HEK293 (cell line): Measurements from ENCODE around the gene CHIT1.

Source experiments
- CTCF ChIA-PET: fragments of 350-600 bp; formaldehyde crosslinking; extraction: SDS; loops from one replicate; lab custom pipeline; 2021; ENCODE audit warnings: antibody characterized with exemption; lab: Yijun Ruan, JAX
- POLR2A ChIA-PET: fragments of 300-600 bp; formaldehyde crosslinking; extraction: SDS; loops from one replicate; lab custom pipeline; 2020; ENCODE audit warnings: antibody characterized with exemption, inconsistent platforms; lab: Yijun Ruan, JAX
- H3K27ac ChIP-seq: fragments of 200-500 bp; sonication (Bioruptor generic); 2 replicates; pipeline ENCODE4 v1.5.1; 2014; ENCODE audit warnings: low read depth, low read length, control low read depth, inconsistent platforms; ENCODE audit errors: extremely low read depth
- H3K36me3 ChIP-seq, 2 experiments: fragments of 200-500 bp in 1 of 2; sonication (Bioruptor generic) in 1 of 2; 1 replicate in 1 of 2; 2 replicates in 1 of 2; pipeline ENCODE4 v1.5.1; 2014 to 2017; ENCODE audit warnings: inconsistent platforms in 2 of 2, low read length in 2 of 2; ENCODE audit not compliant: control insufficient read depth in 2 of 2, insufficient read depth in 1 of 2
- H3K4me1 ChIP-seq: fragments of 200-500 bp; sonication (Bioruptor generic); 2 replicates; pipeline ENCODE4 v1.5.1; 2014; ENCODE audit warnings: mild to moderate bottlenecking, low read length, inconsistent platforms; ENCODE audit not compliant: control insufficient read depth, insufficient read depth
- H3K4me3 ChIP-seq: 2 replicates; pipeline ENCODE4 v1.5.1; 2011; ENCODE audit warnings: low read depth, mild to moderate bottlenecking, control low read depth, low read length, moderate library complexity
- H3K9me3 ChIP-seq: fragments of 200-500 bp; sonication (Bioruptor generic); 2 replicates; pipeline ENCODE4 v1.5.1; 2014; ENCODE audit warnings: low read depth, low read length, inconsistent platforms; ENCODE audit not compliant: control insufficient read depth, insufficient read depth
- BCL11B ChIP-seq: fragments of 450-650 bp; formaldehyde crosslinking; IDR thresholded peaks from 2 replicates; pipeline ENCODE4 v1.5.1; 2016; ENCODE audit warnings: low read depth, missing biosample characterization, missing genetic modification characterization
- KLF9 ChIP-seq: fragments of 450-650 bp; formaldehyde crosslinking; IDR thresholded peaks from 2 replicates; pipeline ENCODE4 v1.5.1; 2016; ENCODE audit warnings: missing biosample characterization, missing genetic modification characterization, low read depth
- PRDM2 ChIP-seq: fragments of 450-650 bp; formaldehyde crosslinking; IDR thresholded peaks from 2 replicates; pipeline ENCODE4 v1.5.1; 2016; ENCODE audit warnings: missing biosample characterization, missing genetic modification characterization, borderline replicate concordance
- REPIN1 ChIP-seq: fragments of 450-650 bp; formaldehyde crosslinking; IDR thresholded peaks from 2 replicates; pipeline ENCODE4 v1.5.1; 2017; ENCODE audit warnings: missing biosample characterization, missing genetic modification characterization, low read depth
- SP2 ChIP-seq: fragments of 450-650 bp; formaldehyde crosslinking; IDR thresholded peaks from 2 replicates; pipeline ENCODE4 v1.5.1; 2016; ENCODE audit warnings: missing biosample characterization, missing genetic modification characterization
- SP3 ChIP-seq: fragments of 450-650 bp; formaldehyde crosslinking; IDR thresholded peaks from 2 replicates; pipeline ENCODE4 v1.5.1; 2016; ENCODE audit warnings: missing biosample characterization, missing genetic modification characterization
- YY1 ChIP-seq: fragments of 450-650 bp; formaldehyde crosslinking; IDR thresholded peaks from 2 replicates; pipeline ENCODE4 v1.5.1; 2018; ENCODE audit warnings: missing biosample characterization, missing genetic modification characterization
- YY2 ChIP-seq: fragments of 450-650 bp; formaldehyde crosslinking; IDR thresholded peaks from 2 replicates; pipeline ENCODE4 v1.5.1; 2016; ENCODE audit warnings: missing biosample characterization, missing genetic modification characterization
- ZBTB11 ChIP-seq: fragments of 450-650 bp; formaldehyde crosslinking; conservative IDR thresholded peaks from 2 replicates; pipeline ENCODE4 v1.5.1; 2016; ENCODE audit warnings: low read depth, missing biosample characterization, missing genetic modification characterization
- ZNF132 ChIP-seq: fragments of 450-650 bp; formaldehyde crosslinking; IDR thresholded peaks from 2 replicates; pipeline ENCODE4 v1.5.1; 2017; ENCODE audit warnings: missing biosample characterization, missing genetic modification characterization, borderline replicate concordance
- ZNF18 ChIP-seq: fragments of 450-650 bp; formaldehyde crosslinking; IDR thresholded peaks from 2 replicates; pipeline ENCODE4 v1.5.1; 2016; ENCODE audit warnings: missing biosample characterization, missing genetic modification characterization
- ZNF280D ChIP-seq: fragments of 450-650 bp; formaldehyde crosslinking; IDR thresholded peaks from 2 replicates; pipeline ENCODE4 v1.5.1; 2016; ENCODE audit warnings: missing biosample characterization, missing genetic modification characterization
- ZNF341 ChIP-seq: fragments of 450-650 bp; formaldehyde crosslinking; IDR thresholded peaks from 2 replicates; pipeline ENCODE4; 2016; ENCODE audit warnings: low read depth, missing biosample characterization, missing genetic modification characterization
- ZNF404 ChIP-seq: fragments of 450-650 bp; formaldehyde crosslinking; IDR thresholded peaks from 2 replicates; pipeline ENCODE4 v1.5.1; 2017; ENCODE audit warnings: missing biosample characterization, missing genetic modification characterization
- ZNF580 ChIP-seq: fragments of 450-650 bp; formaldehyde crosslinking; IDR thresholded peaks from 2 replicates; pipeline ENCODE4 v1.5.1; 2016; ENCODE audit warnings: missing biosample characterization, missing genetic modification characterization
- ZNF600 ChIP-seq: fragments of 450-650 bp; formaldehyde crosslinking; IDR thresholded peaks from 2 replicates; pipeline ENCODE4 v1.5.1; 2016; ENCODE audit warnings: missing biosample characterization, missing genetic modification characterization
- ZNF610 ChIP-seq: fragments of 450-650 bp; formaldehyde crosslinking; IDR thresholded peaks from 2 replicates; pipeline ENCODE4 v1.5.1; 2016; ENCODE audit warnings: missing biosample characterization, missing genetic modification characterization, borderline replicate concordance
- ZNF777 ChIP-seq: fragments of 450-650 bp; formaldehyde crosslinking; IDR thresholded peaks from 2 replicates; pipeline ENCODE4 v1.5.1; 2017; ENCODE audit warnings: missing biosample characterization, missing genetic modification characterization, borderline replicate concordance
- ZNF792 ChIP-seq: fragments of 450-650 bp; formaldehyde crosslinking; IDR thresholded peaks from 2 replicates; pipeline ENCODE4 v1.5.1; 2016; ENCODE audit warnings: missing biosample characterization, missing genetic modification characterization

Gene CHIT1

GRCh38 chr1:203271018-203271743 lies 41.7 kb upstream of the CHIT1 start:
- TF ChIP-seq SP3: peak; percentile 58
- TF ChIP-seq ZNF580 (tag by site-specific recombination): peak; percentile 96
- no peak for TF ChIP-seq ZNF18 (tag by site-specific recombination)
- 0 out of 2 replicates have a peak, but pooled peaks have one; percentile 31 for TF ChIP-seq KLF9
- TF ChIP-seq ZNF792 (tag by site-specific recombination): no peak
- no peak for TF ChIP-seq BCL11B (tag by site-specific recombination)
- TF ChIP-seq YY2 (tag by site-specific recombination): peak; percentile 58; the same call in 1 of the 2 replicates
- TF ChIP-seq ZNF404: no peak
- peak; percentile 45; the same call in 1 of the 2 replicates for TF ChIP-seq ZBTB11 (tag by site-specific recombination)
- TF ChIP-seq ZNF610 (tag by site-specific recombination): no peak
- TF ChIP-seq YY1 (tag by site-specific recombination): peak; percentile 64; the same call in 1 of the 2 replicates
- TF ChIP-seq ZNF600 (tag by site-specific recombination): peak; percentile 82
- Histone ChIP-seq H3K36me3 (no peaks in the 10 kb centered on the region), H3K9me3 (no peaks in the 10 kb centered on the region), H3K27ac (no peak overlapping the region), H3K4me1 (no peaks in the 10 kb centered on the region), H3K4me3 (no peak overlapping the region)
- ChIA-PET POLR2A (interaction anchor here (0.6 to 4.9 kb wide), 3 partner anchors 35 to 417 kb away, joined by 3 to 32 read pairs (median 4); partner anchors contain the start of gene BTG2), CTCF (interaction anchor here (0.6 to 13.1 kb wide), 21 partner anchors 9 to 1325 kb away, joined by 3 to 526 read pairs (median 7); partner anchors contain the start of genes BTG2 and PPFIA4)

- H3K4me3 ChIP-seq: no peak overlapping the region
- ChIA-PET POLR2A (interaction anchor here (0.6 to 4.9 kb wide), 3 partner anchors 36 to 416 kb away, joined by 3 to 32 read pairs (median 4); partner anchors contain the start of gene BTG2), CTCF (interaction anchor here (0.6 to 13.1 kb wide), 22 partner anchors 8 to 1325 kb away, joined by 3 to 526 read pairs (median 6); partner anchors contain the start of genes BTG2 and PPFIA4)
- no peaks in the 10 kb centered on the region for H3K9me3 ChIP-seq
- H3K27ac ChIP-seq: no peak overlapping the region
- no peaks in the 10 kb centered on the region for H3K36me3 ChIP-seq
- H3K4me1 ChIP-seq: no peaks in the 10 kb centered on the region
- TF ChIP-seq SP2 (tag by site-specific recombination) (no peak), ZNF132 (tag by site-specific recombination) (no peak), ZNF280D (tag by site-specific recombination) (no peak), PRDM2 (no peak), REPIN1 (no peak), ZNF777 (no peak), ZNF341 (tag by site-specific recombination) (no peak)
Measured at GRCh38 chr1:203270448-203270847, 41.0 kb upstream of the CHIT1 start.
